GM23338 (cell line): ENCODE data around the gene LDLRAD3. TPM values are rescaled to one million over a fixed set of nuclear protein-coding genes. Genes with fewer than 3 reads are reported as not detected.

ENCODE experiments used
- ATAC-seq: fragments of 200-7000 bp; cut with Tn5 transposase; 3 replicates; pipeline ENCODE4 v1.9.1; 2020
- DNase-seq: peaks from one replicate; pipeline ENCODE4 v3.0.0-alpha.2; 2015; ENCODE audit warnings: low spot score
- H2AFZ ChIP-seq: fragments of 200-600 bp; sonication (generic); 2 replicates; pipeline ENCODE4 v1.8.0; 2016; ENCODE audit warnings: antibody characterized with exemption, mild to moderate bottlenecking, moderate library complexity
- H3F3A ChIP-seq: fragments of 200-600 bp; sonication (generic); replicated peaks from 2 replicates; pipeline ENCODE4 v1.8.0; 2017; ENCODE audit warnings: antibody characterized with exemption, mixed run types, low read depth
- H3K27ac ChIP-seq: fragments of 200-600 bp; sonication (generic); 2 replicates; pipeline ENCODE4 v1.6.1; 2016; ENCODE audit warnings: low read depth
- H3K27me3 ChIP-seq: fragments of 200-600 bp; sonication (generic); 2 replicates; pipeline ENCODE4 v1.8.0; 2016; ENCODE audit warnings: mild to moderate bottlenecking, mixed run types, moderate library complexity; ENCODE audit not compliant: insufficient read depth
- H3K36me3 ChIP-seq: fragments of 200-600 bp; sonication (generic); 2 replicates; pipeline ENCODE4 v1.8.0; 2016; ENCODE audit warnings: mild to moderate bottlenecking; ENCODE audit not compliant: insufficient read depth
- H3K4me1 ChIP-seq: fragments of 200-600 bp; sonication (generic); 2 replicates; pipeline ENCODE4 v1.8.0; 2016; ENCODE audit warnings: mild to moderate bottlenecking, moderate library complexity; ENCODE audit not compliant: insufficient read depth
- H3K4me2 ChIP-seq: fragments of 200-600 bp; sonication (generic); 2 replicates; pipeline ENCODE4 v1.7.1; 2017; ENCODE audit warnings: mixed run types
- H3K4me3 ChIP-seq: fragments of 200-600 bp; sonication (generic); 2 replicates; pipeline ENCODE4 v1.6.1; 2016; ENCODE audit warnings: mixed run types
- H3K79me2 ChIP-seq: fragments of 200-600 bp; sonication (generic); replicated peaks from 2 replicates; pipeline ENCODE4 v1.8.0; 2017; ENCODE audit warnings: mild to moderate bottlenecking; ENCODE audit not compliant: insufficient read depth
- H3K9me2 ChIP-seq: fragments of 200-600 bp; sonication (generic); 2 replicates; pipeline ENCODE4 v1.8.0; 2017; ENCODE audit not compliant: insufficient read depth
- H4K20me1 ChIP-seq: fragments of 200-600 bp; sonication (generic); replicated peaks from 2 replicates; pipeline ENCODE4 v1.8.0; 2017; ENCODE audit warnings: mild to moderate bottlenecking; ENCODE audit not compliant: insufficient read depth
- H3K27ac Mint-ChIP-seq: 2 replicates; pipeline ENCODE4 v1.8.0; 2020; ENCODE audit warnings: inconsistent platforms, mild to moderate bottlenecking, moderate library complexity, mixed read lengths
- H3K27me3 Mint-ChIP-seq: 3 replicates; pipeline ENCODE4 v1.8.0; 2022; ENCODE audit warnings: low read depth, mild to moderate bottlenecking, moderate library complexity, mixed read lengths, inconsistent platforms; ENCODE audit not compliant: insufficient read depth, poor library complexity
- H3K36me3 Mint-ChIP-seq: 3 replicates; pipeline ENCODE4 v1.8.0; 2021; ENCODE audit warnings: low read depth, mild to moderate bottlenecking, inconsistent platforms, moderate library complexity, mixed read lengths
- H3K4me1 Mint-ChIP-seq: 3 replicates; pipeline ENCODE4 v1.8.0; 2020; ENCODE audit warnings: mild to moderate bottlenecking, inconsistent platforms, mixed read lengths
- H3K4me3 Mint-ChIP-seq: 3 replicates; pipeline ENCODE4 v1.8.0; 2021; ENCODE audit warnings: moderate library complexity, mild to moderate bottlenecking, inconsistent platforms, mixed read lengths
- H3K9me3 Mint-ChIP-seq: 3 replicates; pipeline ENCODE4 v1.8.0; 2020; ENCODE audit warnings: moderate library complexity, mild to moderate bottlenecking, inconsistent platforms, mixed read lengths
- CREB1 ChIP-seq: fragments of 250-450 bp; sonication (Bioruptor Pico); IDR thresholded peaks from 2 replicates; pipeline ENCODE4 v1.5.0; 2020; ENCODE audit warnings: low read depth, mild to moderate bottlenecking, moderate library complexity
- EZH2 ChIP-seq: fragments of 200-600 bp; sonication (generic); IDR thresholded peaks from one replicate; pipeline ENCODE4 v1.8.0; 2017; ENCODE audit warnings: antibody characterized with exemption, mild to moderate bottlenecking, low read depth; ENCODE audit not compliant: unreplicated experiment
- EZH2phosphoT487 ChIP-seq: fragments of 200-600 bp; sonication (generic); IDR thresholded peaks from one replicate; pipeline ENCODE4 v1.8.1; 2018; ENCODE audit warnings: antibody characterized with exemption; ENCODE audit not compliant: unreplicated experiment
- JUNB ChIP-seq: IDR thresholded peaks from one replicate; pipeline ENCODE4 v1.6.1; 2016; ENCODE audit warnings: antibody characterized with exemption; ENCODE audit not compliant: unreplicated experiment
- NANOG ChIP-seq: IDR thresholded peaks from 2 replicates; pipeline ENCODE4 v1.6.1; 2016; ENCODE audit warnings: antibody characterized with exemption, borderline replicate concordance
- POLR2AphosphoS5 ChIP-seq: IDR thresholded peaks from 2 replicates; pipeline ENCODE4 v1.6.1; 2016; ENCODE audit warnings: antibody characterized with exemption, low read depth
- STAT1 ChIP-seq: IDR thresholded peaks from one replicate; pipeline ENCODE4 v1.6.1; 2016; ENCODE audit warnings: antibody characterized with exemption; ENCODE audit not compliant: unreplicated experiment
- ZNF114 ChIP-seq: fragments of 250-450 bp; sonication (Bioruptor Pico); IDR thresholded peaks from 2 replicates; pipeline ENCODE4 v1.5.0; 2020; ENCODE audit warnings: mild to moderate bottlenecking, moderate library complexity
- ZNF331 ChIP-seq: fragments of 250-450 bp; sonication (Bioruptor Pico); IDR thresholded peaks from 2 replicates; pipeline ENCODE4 v1.5.0; 2020; ENCODE audit warnings: low read depth, mild to moderate bottlenecking, moderate library complexity
- polyA plus RNA-seq: library from polyadenylated mRNA; unstranded; fragments of >200 nt; fragmentation: Nextera tagmentation; extraction: Ambion mirVana; gene quantifications from 2 replicates; pipeline ENCODE4 v1.2.1, GENCODE V29; 2016
- total RNA-seq: library from RNA; depleted of rRNA; stranded (reverse); fragments of >200 nt; shearing (Covaris generic); gene quantifications from 2 replicates; pipeline ENCODE4 v1.2.3, GENCODE V29; 2014
- TF ChIP-seq, protein P1 (sequence below), 2 experiments: fragments of 200-600 bp in 1 of 2; sonication (generic) in 1 of 2; conservative IDR thresholded peaks; 2 replicates each; pipeline versions ENCODE4 v1.5.1 to v1.6.1; 2016 to 2017; ENCODE audit warnings: antibody characterized with exemption in 2 of 2, low read depth in 2 of 2, mild to moderate bottlenecking in 2 of 2, moderate library complexity in 1 of 2
- TF ChIP-seq, protein P2 (sequence below): IDR thresholded peaks from 2 replicates; pipeline ENCODE4 v1.6.1; 2016; ENCODE audit warnings: antibody characterized with exemption
- TF ChIP-seq, protein P3 (sequence below): IDR thresholded peaks from one replicate; pipeline ENCODE4 v1.6.1; 2018; ENCODE audit warnings: antibody characterized with exemption; ENCODE audit not compliant: unreplicated experiment

The LDLRAD3 gene
- total and polyA plus RNA-seq, 2 experiments from 2014 or later = 8.5 to 19.4 TPM

DNA sequence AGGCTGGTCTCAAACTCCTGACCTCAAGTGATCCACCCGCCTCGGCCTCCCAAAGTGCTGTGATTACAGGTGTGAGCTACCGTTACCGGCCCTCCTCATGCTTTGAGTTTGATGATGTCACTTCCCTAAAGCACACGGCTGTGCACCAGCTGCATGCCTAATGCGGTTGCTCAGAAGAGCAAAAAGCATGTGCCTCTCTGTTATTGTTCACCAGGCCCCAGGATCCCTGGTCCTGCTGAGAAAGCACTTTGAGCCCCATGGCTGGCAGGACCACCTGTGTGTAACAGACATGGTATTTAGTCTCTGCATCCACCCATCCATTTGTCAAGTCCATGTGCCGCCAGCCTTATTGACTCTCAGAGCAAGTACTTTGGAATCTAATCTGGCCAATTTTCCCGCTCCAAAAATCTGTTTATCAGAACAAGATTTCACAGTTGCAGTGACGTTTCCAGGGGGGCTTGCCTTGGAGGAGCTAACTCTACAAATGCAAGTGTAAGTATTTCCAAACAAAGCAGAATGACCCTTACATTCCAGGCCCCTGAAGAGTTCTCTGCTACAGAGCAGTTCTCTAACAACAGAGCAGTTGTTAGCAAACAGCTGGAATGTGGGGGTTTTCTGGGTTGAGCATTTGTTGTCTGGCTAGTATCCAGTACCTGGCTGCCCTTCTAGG is 89.4 kb downstream of the LDLRAD3 start (continued):
- TF ChIP-seq, protein P1, sequence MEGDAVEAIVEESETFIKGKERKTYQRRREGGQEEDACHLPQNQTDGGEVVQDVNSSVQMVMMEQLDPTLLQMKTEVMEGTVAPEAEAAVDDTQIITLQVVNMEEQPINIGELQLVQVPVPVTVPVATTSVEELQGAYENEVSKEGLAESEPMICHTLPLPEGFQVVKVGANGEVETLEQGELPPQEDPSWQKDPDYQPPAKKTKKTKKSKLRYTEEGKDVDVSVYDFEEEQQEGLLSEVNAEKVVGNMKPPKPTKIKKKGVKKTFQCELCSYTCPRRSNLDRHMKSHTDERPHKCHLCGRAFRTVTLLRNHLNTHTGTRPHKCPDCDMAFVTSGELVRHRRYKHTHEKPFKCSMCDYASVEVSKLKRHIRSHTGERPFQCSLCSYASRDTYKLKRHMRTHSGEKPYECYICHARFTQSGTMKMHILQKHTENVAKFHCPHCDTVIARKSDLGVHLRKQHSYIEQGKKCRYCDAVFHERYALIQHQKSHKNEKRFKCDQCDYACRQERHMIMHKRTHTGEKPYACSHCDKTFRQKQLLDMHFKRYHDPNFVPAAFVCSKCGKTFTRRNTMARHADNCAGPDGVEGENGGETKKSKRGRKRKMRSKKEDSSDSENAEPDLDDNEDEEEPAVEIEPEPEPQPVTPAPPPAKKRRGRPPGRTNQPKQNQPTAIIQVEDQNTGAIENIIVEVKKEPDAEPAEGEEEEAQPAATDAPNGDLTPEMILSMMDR (conservative IDR thresholded peaks at IDR 0.05; ENCODE audit: low read depth in 2 of 2) = no peak
- no peak for TF ChIP-seq JUNB
- no peak for TF ChIP-seq EZH2
- no peak for TF ChIP-seq ZNF114 (CRISPR knock-in tag)
- TF ChIP-seq STAT1 = no peak
- TF ChIP-seq, protein P2, sequence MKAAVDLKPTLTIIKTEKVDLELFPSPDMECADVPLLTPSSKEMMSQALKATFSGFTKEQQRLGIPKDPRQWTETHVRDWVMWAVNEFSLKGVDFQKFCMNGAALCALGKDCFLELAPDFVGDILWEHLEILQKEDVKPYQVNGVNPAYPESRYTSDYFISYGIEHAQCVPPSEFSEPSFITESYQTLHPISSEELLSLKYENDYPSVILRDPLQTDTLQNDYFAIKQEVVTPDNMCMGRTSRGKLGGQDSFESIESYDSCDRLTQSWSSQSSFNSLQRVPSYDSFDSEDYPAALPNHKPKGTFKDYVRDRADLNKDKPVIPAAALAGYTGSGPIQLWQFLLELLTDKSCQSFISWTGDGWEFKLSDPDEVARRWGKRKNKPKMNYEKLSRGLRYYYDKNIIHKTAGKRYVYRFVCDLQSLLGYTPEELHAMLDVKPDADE = no peak
- TF ChIP-seq POLR2AphosphoS5 = no peak

- H3K9me3 Mint-ChIP-seq = peaks cover 5% of the 10 kb centered on the region; the same call in 2 of the 3 replicates
- Histone ChIP-seq H3K36me3 (no peaks in the 10 kb centered on the region), H3F3A (no peaks in the 10 kb centered on the region), H3K27ac (peak overlapping the region; percentile 78), H3K4me2 (0 out of 2 replicates have a peak overlapping the region, but pooled peaks have one; percentile 30), H4K20me1 (no peaks in the 10 kb centered on the region), H3K4me1 (peaks cover 9% of the 10 kb centered on the region; the same call in 1 of the 2 replicates), H3K79me2 (peaks cover 42% of the 10 kb centered on the region), H3K9me2 (peaks cover 11% of the 10 kb centered on the region; the same call in 1 of the 2 replicates), H2AFZ (no peak overlapping the region), H3K4me3 (no peak overlapping the region), H3K27me3 (no peaks in the 10 kb centered on the region)
- H3K4me1 Mint-ChIP-seq = peaks cover 34% of the 10 kb centered on the region
- no peak overlapping the region for H3K4me3 Mint-ChIP-seq
- DNase-seq (no peak), ATAC-seq (no peak)
- peak overlapping the region; percentile 85; the same call in 1 of the 2 replicates for H3K27ac Mint-ChIP-seq
- peaks cover 11% of the 10 kb centered on the region for H3K27me3 Mint-ChIP-seq
- TF ChIP-seq EZH2phosphoT487 (no peak), JUNB (no peak), POLR2AphosphoS5 (no peak), EZH2 (no peak), CREB1 (no peak), NANOG (no peak), ZNF331 (CRISPR knock-in tag) (no peak)
- TF ChIP-seq, protein P3, sequence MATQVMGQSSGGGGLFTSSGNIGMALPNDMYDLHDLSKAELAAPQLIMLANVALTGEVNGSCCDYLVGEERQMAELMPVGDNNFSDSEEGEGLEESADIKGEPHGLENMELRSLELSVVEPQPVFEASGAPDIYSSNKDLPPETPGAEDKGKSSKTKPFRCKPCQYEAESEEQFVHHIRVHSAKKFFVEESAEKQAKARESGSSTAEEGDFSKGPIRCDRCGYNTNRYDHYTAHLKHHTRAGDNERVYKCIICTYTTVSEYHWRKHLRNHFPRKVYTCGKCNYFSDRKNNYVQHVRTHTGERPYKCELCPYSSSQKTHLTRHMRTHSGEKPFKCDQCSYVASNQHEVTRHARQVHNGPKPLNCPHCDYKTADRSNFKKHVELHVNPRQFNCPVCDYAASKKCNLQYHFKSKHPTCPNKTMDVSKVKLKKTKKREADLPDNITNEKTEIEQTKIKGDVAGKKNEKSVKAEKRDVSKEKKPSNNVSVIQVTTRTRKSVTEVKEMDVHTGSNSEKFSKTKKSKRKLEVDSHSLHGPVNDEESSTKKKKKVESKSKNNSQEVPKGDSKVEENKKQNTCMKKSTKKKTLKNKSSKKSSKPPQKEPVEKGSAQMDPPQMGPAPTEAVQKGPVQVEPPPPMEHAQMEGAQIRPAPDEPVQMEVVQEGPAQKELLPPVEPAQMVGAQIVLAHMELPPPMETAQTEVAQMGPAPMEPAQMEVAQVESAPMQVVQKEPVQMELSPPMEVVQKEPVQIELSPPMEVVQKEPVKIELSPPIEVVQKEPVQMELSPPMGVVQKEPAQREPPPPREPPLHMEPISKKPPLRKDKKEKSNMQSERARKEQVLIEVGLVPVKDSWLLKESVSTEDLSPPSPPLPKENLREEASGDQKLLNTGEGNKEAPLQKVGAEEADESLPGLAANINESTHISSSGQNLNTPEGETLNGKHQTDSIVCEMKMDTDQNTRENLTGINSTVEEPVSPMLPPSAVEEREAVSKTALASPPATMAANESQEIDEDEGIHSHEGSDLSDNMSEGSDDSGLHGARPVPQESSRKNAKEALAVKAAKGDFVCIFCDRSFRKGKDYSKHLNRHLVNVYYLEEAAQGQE = no peak
- TF ChIP-seq, protein P1 (conservative IDR thresholded peaks at IDR 0.05; ENCODE audit: low read depth in 2 of 2) = no peak
- TF ChIP-seq, protein P2 = no peak
- H3K36me3 Mint-ChIP-seq = peaks cover 12% of the 10 kb centered on the region
These were observed 90.1 kb downstream of the LDLRAD3 start for GRCh38 chr11:36033936-36034335.
